ENCODE data around the gene SPCS2.

DNA sequence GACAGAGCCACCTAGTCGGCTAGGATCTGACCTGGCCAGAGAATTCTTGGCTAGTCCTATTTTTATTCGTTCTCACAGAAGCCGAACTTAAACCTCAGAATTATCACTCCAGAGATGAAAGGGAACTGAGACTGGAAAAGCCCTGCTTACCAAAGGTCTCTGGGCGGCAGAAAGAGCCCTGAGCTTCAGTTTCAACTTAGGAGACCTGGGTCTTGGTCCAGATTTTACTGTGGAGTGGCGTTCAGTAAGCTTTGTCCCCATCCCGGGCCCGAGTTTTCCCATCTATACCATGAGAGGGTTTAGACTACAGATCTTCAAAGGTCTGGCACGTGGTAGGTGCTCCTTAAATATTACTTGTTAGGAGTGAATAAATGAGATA is 40.2 kb downstream of the SPCS2 start:
- TF ChIP-seq, protein P1, sequence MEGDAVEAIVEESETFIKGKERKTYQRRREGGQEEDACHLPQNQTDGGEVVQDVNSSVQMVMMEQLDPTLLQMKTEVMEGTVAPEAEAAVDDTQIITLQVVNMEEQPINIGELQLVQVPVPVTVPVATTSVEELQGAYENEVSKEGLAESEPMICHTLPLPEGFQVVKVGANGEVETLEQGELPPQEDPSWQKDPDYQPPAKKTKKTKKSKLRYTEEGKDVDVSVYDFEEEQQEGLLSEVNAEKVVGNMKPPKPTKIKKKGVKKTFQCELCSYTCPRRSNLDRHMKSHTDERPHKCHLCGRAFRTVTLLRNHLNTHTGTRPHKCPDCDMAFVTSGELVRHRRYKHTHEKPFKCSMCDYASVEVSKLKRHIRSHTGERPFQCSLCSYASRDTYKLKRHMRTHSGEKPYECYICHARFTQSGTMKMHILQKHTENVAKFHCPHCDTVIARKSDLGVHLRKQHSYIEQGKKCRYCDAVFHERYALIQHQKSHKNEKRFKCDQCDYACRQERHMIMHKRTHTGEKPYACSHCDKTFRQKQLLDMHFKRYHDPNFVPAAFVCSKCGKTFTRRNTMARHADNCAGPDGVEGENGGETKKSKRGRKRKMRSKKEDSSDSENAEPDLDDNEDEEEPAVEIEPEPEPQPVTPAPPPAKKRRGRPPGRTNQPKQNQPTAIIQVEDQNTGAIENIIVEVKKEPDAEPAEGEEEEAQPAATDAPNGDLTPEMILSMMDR (conservative IDR thresholded peaks at IDR 0.05), result no peak
- no peak for TF ChIP-seq ZFX (IDR thresholded peaks at IDR 0.05)
